H9 (cell line): Measurements from ENCODE around the gene STXBP6. TPM values are rescaled to one million over a fixed set of nuclear protein-coding genes. Genes with fewer than 3 reads are reported as not detected.

Experiments
- DNase-seq: peaks from one replicate; pipeline ENCODE4 v3.0.0-alpha.2; 2017
- H2AFZ ChIP-seq: one replicate; pipeline ENCODE4 v1.6.1; 2013; ENCODE audit warnings: mild to moderate bottlenecking, low read length, control low read depth, moderate library complexity
- H2AK5ac ChIP-seq: 2 replicates; pipeline ENCODE4 v1.6.1; 2013; ENCODE audit warnings: low read length, control low read depth, mixed read lengths; ENCODE audit not compliant: insufficient read length
- H2BK120ac ChIP-seq: one replicate; pipeline ENCODE4 v1.6.1; 2013; ENCODE audit warnings: low read depth, mild to moderate bottlenecking, low read length, control low read depth, inconsistent platforms; ENCODE audit not compliant: poor library complexity, severe bottlenecking
- H2BK12ac ChIP-seq: 2 replicates; pipeline ENCODE4 v1.6.1; 2013; ENCODE audit warnings: low read length, control low read depth, mixed read lengths, low read depth; ENCODE audit not compliant: insufficient read length
- H2BK15ac ChIP-seq: 2 replicates; pipeline ENCODE4 v1.6.1; 2013; ENCODE audit warnings: low read depth, low read length, control low read depth
- H2BK20ac ChIP-seq: one replicate; pipeline ENCODE4 v1.6.1; 2013; ENCODE audit warnings: low read depth, mild to moderate bottlenecking, low read length, control low read depth, inconsistent platforms; ENCODE audit not compliant: poor library complexity, severe bottlenecking
- H2BK5ac ChIP-seq: 2 replicates; pipeline ENCODE4 v1.6.1; 2013; ENCODE audit warnings: low read length, control low read depth, mixed read lengths; ENCODE audit not compliant: insufficient read length
- H3K14ac ChIP-seq: 2 replicates; pipeline ENCODE4 v1.6.1; 2013; ENCODE audit warnings: low read length, control low read depth; ENCODE audit not compliant: insufficient read depth
- H3K18ac ChIP-seq: 2 replicates; pipeline ENCODE4 v1.6.1; 2013; ENCODE audit warnings: low read depth, mild to moderate bottlenecking, mixed read lengths, low read length, control low read depth; ENCODE audit not compliant: insufficient read length
- H3K23ac ChIP-seq: 2 replicates; pipeline ENCODE4 v1.6.1; 2013; ENCODE audit warnings: low read length, control low read depth, mixed read lengths, low read depth; ENCODE audit not compliant: insufficient read length
- H3K23me2 ChIP-seq: 2 replicates; pipeline ENCODE4 v1.6.1; 2013; ENCODE audit warnings: low read depth, mild to moderate bottlenecking, mixed read lengths, low read length, control low read depth; ENCODE audit not compliant: insufficient read length, poor library complexity, severe bottlenecking
- H3K27ac ChIP-seq: 2 replicates; pipeline ENCODE4 v1.5.1; 2013; ENCODE audit warnings: low read length, control low read depth, mixed read lengths, low read depth; ENCODE audit not compliant: insufficient read length
- H3K27me3 ChIP-seq: 2 replicates; pipeline ENCODE4 v1.6.1; 2013; ENCODE audit warnings: low read length, control low read depth, inconsistent platforms; ENCODE audit not compliant: insufficient read depth
- H3K4ac ChIP-seq: 2 replicates; pipeline ENCODE4 v1.6.1; 2013; ENCODE audit warnings: low read depth, mild to moderate bottlenecking, control low read depth, inconsistent platforms, low read length, moderate library complexity
- H3K4me1 ChIP-seq: 2 replicates; pipeline ENCODE4 v1.6.1; 2013; ENCODE audit warnings: low read length, control low read depth, inconsistent platforms; ENCODE audit not compliant: insufficient read depth
- H3K4me2 ChIP-seq: 2 replicates; pipeline ENCODE4 v1.6.1; 2013; ENCODE audit warnings: low read length, control low read depth, mixed read lengths; ENCODE audit not compliant: insufficient read length, insufficient read depth
- H3K56ac ChIP-seq: 2 replicates; pipeline ENCODE4 v1.6.1; 2013; ENCODE audit warnings: low read depth, mild to moderate bottlenecking, mixed read lengths, low read length, control low read depth; ENCODE audit not compliant: insufficient read length
- H3K79me1 ChIP-seq: 2 replicates; pipeline ENCODE4 v1.6.1; 2013; ENCODE audit warnings: low read depth, mild to moderate bottlenecking, moderate library complexity, low read length, control low read depth, inconsistent platforms; ENCODE audit not compliant: insufficient read depth, poor library complexity, severe bottlenecking
- H3K79me2 ChIP-seq: 2 replicates; pipeline ENCODE4 v1.6.1; 2013; ENCODE audit warnings: low read length, control low read depth, inconsistent platforms; ENCODE audit not compliant: insufficient read depth
- H3K9ac ChIP-seq: 2 replicates; pipeline ENCODE4 v1.6.1; 2013; ENCODE audit warnings: low read length, control low read depth, mixed read lengths; ENCODE audit not compliant: insufficient read length; ENCODE audit errors: extremely low read depth
- H3K9me3 ChIP-seq: one replicate; pipeline ENCODE4 v1.6.1; 2013; ENCODE audit warnings: low read depth, low read length, inconsistent platforms; ENCODE audit not compliant: control insufficient read depth
- H3T11ph ChIP-seq: one replicate; pipeline ENCODE4 v1.6.1; 2013; ENCODE audit warnings: mild to moderate bottlenecking, low read length, control low read depth, inconsistent platforms
- H4K20me1 ChIP-seq: one replicate; pipeline ENCODE4 v1.6.1; 2013; ENCODE audit not compliant: control insufficient read depth, insufficient read length, insufficient read depth
- H4K5ac ChIP-seq: 2 replicates; pipeline ENCODE4 v1.6.1; 2013; ENCODE audit warnings: low read depth, mild to moderate bottlenecking, mixed read lengths, low read length, control low read depth; ENCODE audit not compliant: insufficient read length
- H4K8ac ChIP-seq: replicated peaks from 2 replicates; pipeline ENCODE4 v1.6.1; 2013; ENCODE audit warnings: low read length, control low read depth, mixed read lengths, low read depth; ENCODE audit not compliant: insufficient read length
- H4K91ac ChIP-seq: 2 replicates; pipeline ENCODE4 v1.6.1; 2013; ENCODE audit warnings: low read depth, mild to moderate bottlenecking, moderate library complexity, mixed read lengths, low read length, control low read depth; ENCODE audit not compliant: insufficient read length
- H3K27ac Mint-ChIP-seq, 3 experiments: 2 replicates in 2 of 3; 3 replicates in 1 of 3; pipeline ENCODE4 v1.8.0; 2020 to 2021; ENCODE audit warnings: mixed read lengths in 3 of 3, mild to moderate bottlenecking in 1 of 3, moderate library complexity in 1 of 3
- H3K27me3 Mint-ChIP-seq: 2 replicates; pipeline ENCODE4 v1.8.0; 2021; ENCODE audit warnings: low read depth, mild to moderate bottlenecking, moderate library complexity, mixed read lengths
- H3K36me3 Mint-ChIP-seq, 3 experiments: 2 replicates in 2 of 3; 3 replicates in 1 of 3; pipeline ENCODE4 v1.8.0; 2020 to 2021; ENCODE audit warnings: low read depth in 3 of 3, mixed read lengths in 3 of 3; ENCODE audit not compliant: insufficient read depth in 1 of 3
- H3K4me1 Mint-ChIP-seq, 2 experiments: 2 replicates each; pipeline ENCODE4 v1.8.0; 2020; ENCODE audit warnings: mixed read lengths in 2 of 2
- H3K4me3 Mint-ChIP-seq, 2 experiments: 2 replicates in 1 of 2; 3 replicates in 1 of 2; pipeline ENCODE4 v1.8.0; 2020 to 2021; ENCODE audit warnings: mild to moderate bottlenecking in 2 of 2, mixed read lengths in 2 of 2, moderate library complexity in 1 of 2
- H3K9me3 Mint-ChIP-seq, 2 experiments: 2 replicates in 1 of 2; 3 replicates in 1 of 2; pipeline ENCODE4 v1.8.0; 2020; ENCODE audit warnings: mild to moderate bottlenecking in 2 of 2, mixed read lengths in 2 of 2, moderate library complexity in 1 of 2
- WGBS: extraction: QIAGEN DNeasy Blood & Tissue Kit; methylation state at CpG from one replicate; pipeline ENCODE4 v1.1.7; 2013; ENCODE audit warnings: missing lambda C conversion rate, low lambda C conversion rate, mixed read lengths; ENCODE audit not compliant: insufficient read length; ENCODE audit errors: extremely low coverage; 5-methylcytosine and 5-hydroxymethylcytosine counted together
- total RNA-seq: library from RNA; stranded (reverse); gene quantifications from 2 replicates; pipeline ENCODE4 v1.2.1, GENCODE V29; 2021
- TF ChIP-seq, protein P1 (sequence below): fragments of 200-600 bp; sonication (generic); conservative IDR thresholded peaks from 3 replicates; pipeline ENCODE4 v1.8.0; 2021; ENCODE audit warnings: antibody characterized with exemption, mild to moderate bottlenecking

Gene STXBP6
- total RNA-seq, 1 experiment from 2014 or later, result 3.6 TPM

DNA sequence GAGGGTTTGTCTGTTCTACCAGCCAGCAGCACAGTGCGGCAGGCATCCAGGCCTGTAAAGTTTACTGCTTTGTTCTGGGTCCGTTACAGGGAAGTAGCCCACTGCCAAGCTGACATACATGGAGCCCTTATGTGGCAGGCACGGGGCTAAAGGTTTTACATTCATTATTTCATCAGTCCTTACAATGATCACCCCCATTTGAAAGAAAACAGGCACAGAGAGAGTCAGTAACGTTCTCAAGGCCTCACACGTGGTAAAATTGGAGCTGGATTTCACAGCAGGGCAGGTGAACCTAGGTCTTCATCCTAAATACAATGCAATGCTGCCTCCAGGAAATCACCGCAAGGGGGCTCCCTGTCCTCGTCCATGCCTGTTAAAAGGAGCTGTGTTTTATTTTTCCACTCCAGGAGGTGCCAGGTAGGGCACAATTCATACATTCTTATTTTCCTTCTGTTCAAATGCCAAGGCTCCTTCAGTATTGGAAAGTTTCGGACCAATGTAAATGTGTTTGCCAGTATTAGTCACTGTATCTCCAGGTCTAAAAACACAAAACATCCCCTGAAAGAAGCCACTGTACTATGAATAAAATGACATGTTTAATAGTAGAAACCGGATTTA lies 243.8 kb downstream of the STXBP6 start:
- H3K9me3 ChIP-seq, result no peaks in the 10 kb centered on the region
- H3K9ac ChIP-seq, result no peak overlapping the region
- H3T11ph ChIP-seq, result no peak overlapping the region
- no peak overlapping the region for H2BK5ac ChIP-seq
- no peak overlapping the region for H3K4me3 Mint-ChIP-seq
- H4K8ac ChIP-seq, result no peak overlapping the region
- DNase-seq, result peak; percentile 81
- H3K9me3 Mint-ChIP-seq, result no peaks in the 10 kb centered on the region
- no peak overlapping the region for H3K14ac ChIP-seq
- H2BK20ac ChIP-seq, result no peak overlapping the region
- no peaks in the 10 kb centered on the region for H3K79me1 ChIP-seq
- no peak overlapping the region for H4K91ac ChIP-seq
- no peaks in the 10 kb centered on the region for H3K27me3 ChIP-seq
- no peak overlapping the region for H3K27ac ChIP-seq
- no peak overlapping the region for H2BK12ac ChIP-seq
- no peaks in the 10 kb centered on the region for H3K23me2 ChIP-seq
- no peak overlapping the region for H2BK120ac ChIP-seq
- H2AFZ ChIP-seq, result no peak overlapping the region
- 0 out of 2 replicates have a peak, but pooled peaks cover 1% of the 10 kb centered on the region for H3K27me3 Mint-ChIP-seq
- H3K18ac ChIP-seq, result no peak overlapping the region
- no peak overlapping the region for H2AK5ac ChIP-seq
- no peaks in the 10 kb centered on the region for H3K36me3 Mint-ChIP-seq
- WGBS, result no CpG with 5 or more reads among the region's 9 CpGs
- peak overlapping the region in 1 of 3 experiments; percentile 34; a peak in 1 of 7 replicates for H3K27ac Mint-ChIP-seq
- no peak overlapping the region for H3K4ac ChIP-seq
- no peaks in the 10 kb centered on the region for H3K4me1 ChIP-seq
- no peak overlapping the region for H3K4me2 ChIP-seq
- H3K79me2 ChIP-seq, result no peaks in the 10 kb centered on the region
- no peak overlapping the region for H2BK15ac ChIP-seq
- H4K5ac ChIP-seq, result no peak overlapping the region
- H3K56ac ChIP-seq, result no peak overlapping the region
- no peaks in the 10 kb centered on the region for H4K20me1 ChIP-seq
- TF ChIP-seq, protein P1, sequence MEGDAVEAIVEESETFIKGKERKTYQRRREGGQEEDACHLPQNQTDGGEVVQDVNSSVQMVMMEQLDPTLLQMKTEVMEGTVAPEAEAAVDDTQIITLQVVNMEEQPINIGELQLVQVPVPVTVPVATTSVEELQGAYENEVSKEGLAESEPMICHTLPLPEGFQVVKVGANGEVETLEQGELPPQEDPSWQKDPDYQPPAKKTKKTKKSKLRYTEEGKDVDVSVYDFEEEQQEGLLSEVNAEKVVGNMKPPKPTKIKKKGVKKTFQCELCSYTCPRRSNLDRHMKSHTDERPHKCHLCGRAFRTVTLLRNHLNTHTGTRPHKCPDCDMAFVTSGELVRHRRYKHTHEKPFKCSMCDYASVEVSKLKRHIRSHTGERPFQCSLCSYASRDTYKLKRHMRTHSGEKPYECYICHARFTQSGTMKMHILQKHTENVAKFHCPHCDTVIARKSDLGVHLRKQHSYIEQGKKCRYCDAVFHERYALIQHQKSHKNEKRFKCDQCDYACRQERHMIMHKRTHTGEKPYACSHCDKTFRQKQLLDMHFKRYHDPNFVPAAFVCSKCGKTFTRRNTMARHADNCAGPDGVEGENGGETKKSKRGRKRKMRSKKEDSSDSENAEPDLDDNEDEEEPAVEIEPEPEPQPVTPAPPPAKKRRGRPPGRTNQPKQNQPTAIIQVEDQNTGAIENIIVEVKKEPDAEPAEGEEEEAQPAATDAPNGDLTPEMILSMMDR, result peak; percentile 96
- no peak overlapping the region for H3K23ac ChIP-seq
- peaks cover 4 to 5% of the 10 kb centered on the region in 2 experiments; a peak in 3 of 4 replicates for H3K4me1 Mint-ChIP-seq
